Fibroblast of pulmonary artery (primary cell): ENCODE measurements around the gene PCLO.

ENCODE experiments used
- DNase-seq: peaks from one replicate; pipeline ENCODE4 v3.0.0-alpha.2; 2010; ENCODE audit warnings: low read depth
- H3K4me3 ChIP-seq: replicated peaks from 2 replicates; pipeline ENCODE4 v1.5.1; 2011; ENCODE audit warnings: low read depth, mild to moderate bottlenecking, control low read depth, low read length, moderate library complexity
- CTCF ChIP-seq: IDR thresholded peaks from 2 replicates; pipeline ENCODE4 v1.5.1; 2011; ENCODE audit warnings: mild to moderate bottlenecking, control low read depth, low read length, inconsistent platforms; ENCODE audit errors: missing control alignments

The PCLO gene

GRCh38 chr7:82972135-82972534, 190.5 kb downstream of the PCLO start:
- no peak for TF ChIP-seq CTCF
- H3K4me3 ChIP-seq = no peak overlapping the region
- DNase-seq = no peak

GRCh38 chr7:82965088-82966036, 197.3 kb downstream of the PCLO start:
- no peak for TF ChIP-seq CTCF
- no peak for DNase-seq
- no peak overlapping the region for H3K4me3 ChIP-seq

- DNase-seq = no peak
- no peak overlapping the region for H3K4me3 ChIP-seq
- no peak for TF ChIP-seq CTCF
Measured at GRCh38 chr7:82964150-82964882, 198.4 kb downstream of the PCLO start.

GRCh38 chr7:82961240-82961639, 201.4 kb downstream of the PCLO start:
- DNase-seq = no peak
- TF ChIP-seq CTCF = no peak
- no peak overlapping the region for H3K4me3 ChIP-seq

- no peak for DNase-seq
- TF ChIP-seq CTCF = no peak
- H3K4me3 ChIP-seq = no peak overlapping the region
Measured at GRCh38 chr7:82959528-82959927, 203.2 kb downstream of the PCLO start.

GRCh38 chr7:82957521-82957920, 205.2 kb downstream of the PCLO start:
- no peak for TF ChIP-seq CTCF
- DNase-seq = no peak
- no peak overlapping the region for H3K4me3 ChIP-seq
